ELF-1 (cell line): ENCODE data around the gene SLC25A48.
A peak's percentile ranks its signal among the peaks of the same experiment; 100 is the strongest.

Source experiments
- DNase-seq: peaks from one replicate; pipeline ENCODE4 v3.0.0-alpha.2; 2016; ENCODE audit warnings: low read depth, low spot score

Gene SLC25A48

GRCh38 chr5:135881244-135881643, 46.8 kb downstream of the SLC25A48 start:
- DNase-seq, result no peak

DNA sequence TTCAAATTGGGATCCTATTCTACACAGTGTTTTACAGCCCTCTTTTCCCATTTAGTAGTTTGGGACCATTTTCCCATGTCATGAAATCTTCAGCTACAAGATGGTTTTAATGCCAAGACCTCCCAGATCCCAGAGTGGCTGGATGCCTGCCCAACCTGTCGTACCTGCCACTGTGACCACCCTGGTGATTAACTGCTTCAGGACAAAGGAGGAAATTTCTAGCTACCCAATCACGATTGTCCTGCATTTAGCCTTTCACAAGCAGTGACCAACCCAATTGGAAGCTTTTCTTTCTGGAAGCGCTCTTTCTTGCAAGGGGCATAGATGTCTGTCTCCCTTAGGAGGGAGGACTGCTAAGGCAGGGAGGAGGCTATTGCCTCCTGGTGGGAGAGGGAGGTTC, 47.4 kb downstream of the SLC25A48 start:
- DNase-seq, result no peak

- DNase-seq, result no peak
Observed at GRCh38 chr5:135883026-135883425, 48.6 kb downstream of the SLC25A48 start.

- DNase-seq, result peak; percentile 32
Observed at GRCh38 chr5:135883441-135883840, 49.0 kb downstream of the SLC25A48 start.

GRCh38 chr5:135885031-135885430, 50.6 kb downstream of the SLC25A48 start:
- no peak for DNase-seq

DNA sequence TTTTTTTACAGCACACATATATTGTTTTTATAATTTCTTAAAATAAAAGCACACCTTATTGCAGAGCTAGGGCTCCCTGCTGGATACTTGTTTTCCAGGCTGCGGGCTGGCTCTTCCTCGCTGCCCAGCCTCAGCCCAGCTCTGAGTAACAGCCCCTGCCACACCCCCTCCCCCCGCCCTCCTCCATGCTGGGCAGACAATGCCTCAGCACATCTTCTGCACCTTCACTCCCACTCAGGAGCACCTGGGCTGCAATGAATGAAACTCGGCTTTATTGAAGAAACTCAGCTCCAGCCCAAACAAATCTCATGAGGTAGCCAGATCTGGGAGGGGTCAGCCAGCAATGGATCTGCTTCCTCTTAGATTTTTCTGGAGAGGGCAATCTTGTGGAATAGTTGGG, 51.7 kb downstream of the SLC25A48 start:
- no peak for DNase-seq

GRCh38 chr5:135887447-135887864, 53.0 kb downstream of the SLC25A48 start:
- peak; percentile 81 for DNase-seq

DNA sequence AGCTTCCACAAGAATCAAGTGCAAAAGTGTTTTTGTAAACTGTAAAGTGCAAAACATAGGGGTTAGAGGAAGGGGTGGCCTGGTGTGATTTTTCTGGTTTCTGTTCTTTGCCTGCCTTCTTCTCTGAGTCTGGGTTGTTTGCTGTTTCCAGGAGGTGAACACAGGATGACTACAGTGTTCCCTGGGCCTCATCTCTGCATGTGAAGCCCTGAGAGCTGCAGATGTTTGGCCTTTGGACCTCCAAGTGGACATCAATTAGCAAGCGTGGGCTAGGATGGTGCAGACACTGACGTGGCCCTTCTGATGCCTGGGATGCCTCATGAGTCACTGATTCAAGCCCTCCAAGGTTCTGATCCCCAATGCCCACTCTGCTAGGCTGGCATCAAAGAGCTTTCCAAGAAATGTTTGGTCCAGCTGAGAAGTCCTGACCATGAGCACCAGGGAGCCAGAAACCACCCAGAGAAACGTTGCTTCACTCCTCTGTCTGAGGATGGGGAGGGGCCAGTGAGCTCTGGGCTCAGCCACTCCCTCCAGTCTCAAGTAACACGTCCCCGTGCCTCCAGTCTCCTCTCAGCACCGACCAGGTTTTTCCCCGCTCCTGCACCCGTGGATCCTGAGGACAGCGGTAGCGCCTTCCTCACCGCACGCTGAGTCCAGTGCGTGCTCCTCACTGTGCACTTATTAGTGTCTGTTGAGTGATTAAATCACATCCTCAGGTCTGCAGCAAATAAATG, 53.6 kb downstream of the SLC25A48 start:
- peak; percentile 77 for DNase-seq

GRCh38 chr5:135890296-135890695, 55.8 kb downstream of the SLC25A48 start:
- no peak for DNase-seq

GRCh38 chr5:135890867-135891266, 56.4 kb downstream of the SLC25A48 start:
- no peak for DNase-seq

- no peak for DNase-seq
Observed at GRCh38 chr5:135891268-135891667, 56.8 kb downstream of the SLC25A48 start.

DNA sequence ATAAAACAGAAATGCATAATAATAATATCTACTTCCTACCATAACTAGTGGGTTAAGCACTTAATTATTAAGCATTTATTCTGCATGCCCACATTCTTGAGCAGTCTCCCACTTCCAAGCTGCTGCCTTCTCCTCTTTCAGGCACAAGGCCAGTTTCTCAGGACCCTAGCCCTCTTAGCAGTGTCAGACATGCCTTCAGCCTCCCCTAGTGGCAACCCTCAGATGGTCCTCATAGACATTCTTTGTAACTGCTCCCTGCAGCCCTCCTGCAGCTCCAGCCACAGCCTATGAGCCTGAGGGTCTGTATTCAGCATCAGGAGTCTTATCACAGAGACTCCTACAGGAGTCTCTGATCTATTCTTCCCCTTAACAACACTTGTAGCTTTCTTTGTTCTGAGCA, 57.3 kb downstream of the SLC25A48 start:
- DNase-seq, result peak; percentile 86

- DNase-seq, result no peak
Observed at GRCh38 chr5:135894276-135894675, 59.8 kb downstream of the SLC25A48 start.

GRCh38 chr5:135894789-135895188, 60.3 kb downstream of the SLC25A48 start:
- DNase-seq, result no peak

GRCh38 chr5:135895474-135896006, 61.1 kb downstream of the SLC25A48 start, which contains the start of gene IL9:
IL9 (minus strand) TSS chr5:135895841; CDS start chr5:135895816, 25 bp downstream.
- no peak for DNase-seq

GRCh38 chr5:135898651-135899050, 64.2 kb downstream of the SLC25A48 start:
- no peak for DNase-seq

DNA sequence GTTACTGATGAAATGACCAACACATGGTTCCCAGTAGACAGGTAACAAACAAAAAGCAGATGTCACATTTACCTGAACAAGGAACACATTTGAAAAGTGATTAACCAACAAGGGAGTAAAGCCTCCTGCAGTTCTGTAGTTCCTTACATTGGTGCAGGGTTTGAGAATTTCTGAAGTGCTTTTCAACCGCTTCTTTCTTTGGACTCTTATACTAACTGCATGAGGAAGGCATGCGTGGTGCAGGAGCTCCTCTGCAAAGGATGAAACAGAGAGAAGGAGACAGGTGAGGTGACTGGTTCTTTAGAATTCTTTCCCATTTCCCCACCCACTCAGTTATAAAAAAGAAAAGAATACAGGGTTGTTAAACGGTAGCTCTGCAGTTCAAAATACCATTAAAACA, 65.8 kb downstream of the SLC25A48 start:
- DNase-seq, result no peak

DNA sequence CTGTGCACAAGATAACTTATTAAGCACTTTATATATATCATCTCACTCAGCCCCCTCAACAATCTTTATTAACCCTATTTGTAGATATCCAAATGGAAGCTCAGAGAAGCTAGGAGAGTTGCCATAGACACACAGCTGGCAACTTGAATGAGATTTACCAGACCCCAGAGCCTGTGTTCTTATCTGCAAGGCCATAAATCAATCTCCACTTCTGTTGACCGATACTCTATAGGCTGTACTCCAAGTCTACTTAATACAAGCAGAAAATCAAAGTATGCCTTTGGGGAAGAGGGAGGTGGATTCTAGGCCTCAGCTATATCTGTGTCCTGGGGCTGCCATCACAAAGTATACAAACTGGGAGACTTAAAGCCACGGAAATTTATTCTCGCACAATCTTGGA, 67.2 kb downstream of the SLC25A48 start:
- peak; percentile 34 for DNase-seq

DNA sequence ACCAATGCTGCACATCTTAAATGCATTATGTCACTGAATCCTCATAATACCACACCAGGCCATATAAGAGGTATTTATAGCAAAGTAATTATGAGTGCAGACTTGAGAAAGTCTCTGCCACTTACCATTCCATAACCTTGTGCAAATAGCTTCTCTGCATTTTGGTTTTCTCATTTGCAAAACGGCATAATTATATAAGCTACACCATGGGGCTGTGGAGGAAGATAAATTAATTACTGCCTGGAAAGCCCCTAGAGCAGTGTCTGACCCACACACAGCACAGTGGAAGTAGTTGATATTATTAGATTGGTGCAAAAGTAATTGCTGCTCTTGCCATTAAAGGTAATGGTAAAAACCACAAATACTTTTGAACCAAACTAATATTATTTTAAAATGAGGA, 70.7 kb downstream of the SLC25A48 start:
- no peak for DNase-seq

GRCh38 chr5:135913713-135914626, 79.5 kb downstream of the SLC25A48 start:
- no peak for DNase-seq

DNA sequence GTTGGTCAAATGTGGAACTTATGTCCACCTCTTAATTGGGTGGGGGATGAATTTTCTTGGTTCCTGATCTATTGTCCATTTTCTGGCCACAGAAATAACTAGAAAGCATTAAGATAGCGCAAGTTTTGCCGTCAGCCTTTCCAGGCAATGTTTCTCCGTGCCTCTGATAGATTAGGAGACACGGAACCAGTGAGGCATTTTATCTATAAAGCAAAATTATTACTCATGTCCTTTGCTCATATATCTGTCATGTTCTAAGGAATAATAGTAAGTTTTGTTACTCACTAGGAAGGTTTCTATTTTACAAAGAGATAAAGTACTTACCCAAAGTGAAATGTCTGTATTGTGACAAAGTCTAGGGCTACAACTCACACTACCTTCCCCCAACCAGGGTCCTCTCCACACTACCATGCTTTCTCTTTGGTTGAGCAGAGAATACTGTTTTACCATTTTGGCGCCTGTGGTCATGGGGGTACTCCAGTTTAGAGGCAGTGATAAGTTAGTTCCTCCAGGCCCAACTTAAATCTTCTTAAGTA, 81.1 kb downstream of the SLC25A48 start:
- DNase-seq, result no peak

DNA sequence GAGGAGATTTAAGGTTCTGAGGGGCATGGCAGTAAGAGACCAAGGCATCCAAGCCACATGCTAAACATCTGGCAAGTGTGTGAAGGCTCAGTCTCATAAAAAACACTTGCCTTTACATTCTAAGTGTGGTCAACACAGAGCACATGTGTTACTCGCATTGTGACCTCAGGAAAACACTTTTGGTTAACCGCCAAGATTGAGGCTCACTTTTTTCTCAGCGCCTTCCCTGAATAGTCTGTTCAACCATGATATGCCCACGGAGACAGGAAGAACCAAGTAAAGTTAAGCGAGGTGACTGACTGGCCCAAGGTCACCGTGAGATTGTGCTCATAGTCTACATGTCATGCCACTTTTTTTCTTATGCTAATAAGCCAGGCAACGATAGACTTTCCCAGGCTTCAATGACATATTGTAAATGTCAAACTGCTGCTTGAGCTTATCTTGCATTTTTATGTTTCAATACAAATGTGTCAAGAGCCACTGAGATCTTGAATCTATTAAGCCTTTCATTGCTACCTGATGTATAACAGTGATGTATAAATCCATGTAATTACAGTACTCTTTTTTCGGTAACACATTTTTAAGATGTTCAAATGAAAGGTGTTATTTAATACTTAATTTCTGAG, 82.3 kb downstream of the SLC25A48 start:
- DNase-seq, result no peak
